Eye (tissue), 1 donor: ENCODE measurements around the gene NEK7.
"Not testable (repeated sequence)": the region's sequence is repeated elsewhere in the genome, so short reads cannot be mapped to it uniquely, and the experiment has no call there.

Source experiments
- DNase-seq: peaks from one replicate; pipeline ENCODE4 v3.0.0-alpha.2; 2015

The NEK7 gene

GRCh38 chr1:198173832-198174231 is 17.0 kb downstream of the NEK7 start:
- DNase-seq = no peak

- DNase-seq = no peak
These were observed 17.5 kb downstream of the NEK7 start for GRCh38 chr1:198174297-198174696.

- no peak for DNase-seq
These were observed 18.8 kb downstream of the NEK7 start for GRCh38 chr1:198175423-198176170.

DNA sequence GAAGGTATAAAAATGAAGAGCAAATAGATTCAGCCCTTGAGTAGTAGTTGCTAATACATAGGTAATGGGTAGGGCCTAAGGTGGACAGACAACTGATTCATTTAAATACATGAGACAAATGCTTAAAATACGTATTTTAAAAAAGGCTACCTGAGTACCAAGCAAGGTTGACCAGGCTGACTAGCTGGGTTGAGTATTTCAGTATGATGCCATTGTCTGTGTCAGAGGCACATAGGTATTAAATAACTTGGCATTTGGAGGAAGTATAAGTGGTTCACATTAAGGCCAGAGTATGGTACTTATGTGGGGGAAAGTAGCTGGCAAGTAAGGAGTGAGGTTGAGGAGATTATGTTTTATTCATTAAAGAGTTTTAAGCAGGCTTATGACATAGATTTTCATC is 19.4 kb downstream of the NEK7 start:
- no peak for DNase-seq

- DNase-seq = no peak
These were observed 20.7 kb downstream of the NEK7 start for GRCh38 chr1:198177546-198177945.

DNA sequence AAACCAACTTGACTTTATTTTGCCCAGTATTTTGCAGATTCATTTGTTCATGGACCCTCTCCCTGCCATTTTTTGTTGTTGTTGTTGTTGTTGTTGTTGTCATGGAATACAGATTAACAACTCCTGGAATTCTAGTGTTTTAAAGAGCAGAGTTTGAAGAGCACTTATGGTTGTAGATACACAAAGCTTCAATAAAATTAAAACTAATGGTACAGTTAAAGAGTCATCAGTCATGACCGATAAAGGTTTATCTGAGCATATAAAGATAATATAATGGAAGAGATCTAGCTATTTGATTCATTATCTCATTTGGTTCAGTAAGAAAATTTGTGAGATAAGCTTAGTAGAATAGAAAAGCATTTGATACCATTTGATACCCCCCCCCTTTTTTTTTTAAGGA is 21.8 kb downstream of the NEK7 start:
- DNase-seq = no peak

DNA sequence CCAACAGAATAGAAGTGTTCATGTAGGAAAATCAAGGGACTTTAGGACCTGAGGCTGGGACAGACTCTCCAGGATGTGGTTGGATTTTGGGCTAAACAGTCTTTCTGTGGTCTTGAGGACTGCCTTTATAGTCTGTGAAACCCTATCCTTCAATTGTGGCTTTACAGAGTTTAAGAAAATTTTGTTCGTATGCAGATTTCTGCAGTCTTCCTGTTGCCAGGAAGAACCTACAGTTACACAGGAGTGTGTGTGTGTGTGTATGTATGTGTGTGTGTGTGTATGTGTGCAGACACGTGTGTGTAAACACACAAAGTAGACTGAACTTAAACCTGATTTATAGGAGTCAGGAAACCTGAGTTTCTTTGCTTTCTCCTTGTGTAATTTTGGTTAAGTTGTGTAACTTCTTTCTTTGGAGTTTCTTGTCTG is 22.8 kb downstream of the NEK7 start:
- no peak for DNase-seq

DNA sequence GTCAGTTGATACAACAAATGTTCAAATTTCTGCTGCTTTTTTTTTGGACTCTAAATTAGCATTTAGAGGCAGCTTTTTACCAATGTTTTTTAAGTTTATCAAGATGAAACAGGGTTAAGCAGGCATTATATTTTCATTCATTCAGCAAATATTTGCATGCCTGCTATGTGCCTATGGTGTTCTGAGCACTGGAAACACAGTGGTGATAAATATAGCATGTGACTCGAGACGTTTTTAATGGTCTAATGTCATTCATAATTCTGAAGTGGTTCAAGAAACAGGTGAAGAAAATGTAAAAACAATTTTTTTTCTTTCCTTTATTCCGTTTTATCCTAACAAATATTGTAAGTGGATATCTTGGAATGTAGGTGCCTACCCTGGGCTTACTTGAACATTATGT is 26.8 kb downstream of the NEK7 start:
- DNase-seq = no peak

- no peak for DNase-seq
These were observed 27.7 kb downstream of the NEK7 start for GRCh38 chr1:198184516-198184915.

DNA sequence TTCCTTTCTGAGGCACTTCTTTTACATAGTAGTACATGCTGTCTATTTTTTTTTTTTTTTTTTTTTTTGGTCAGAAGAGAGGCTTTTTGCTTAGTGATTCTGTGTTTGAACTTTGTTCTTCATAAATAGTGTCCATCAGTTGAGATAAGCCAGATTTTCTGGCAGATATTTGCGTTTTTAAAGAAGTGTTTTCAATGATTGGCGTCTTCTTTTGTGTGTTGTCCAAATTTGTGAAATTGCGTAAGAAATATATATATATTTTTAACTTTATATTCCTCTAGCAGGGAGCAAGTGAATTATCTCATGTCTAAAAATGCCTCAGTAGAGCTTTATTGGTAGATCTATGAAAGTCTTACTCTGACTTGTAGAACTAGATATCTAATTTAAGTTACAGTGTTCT is 28.3 kb downstream of the NEK7 start:
- DNase-seq = no peak

GRCh38 chr1:198185759-198186158 is 29.0 kb downstream of the NEK7 start:
- DNase-seq = no peak

GRCh38 chr1:198186916-198187580 is 30.2 kb downstream of the NEK7 start:
- no peak for DNase-seq

DNA sequence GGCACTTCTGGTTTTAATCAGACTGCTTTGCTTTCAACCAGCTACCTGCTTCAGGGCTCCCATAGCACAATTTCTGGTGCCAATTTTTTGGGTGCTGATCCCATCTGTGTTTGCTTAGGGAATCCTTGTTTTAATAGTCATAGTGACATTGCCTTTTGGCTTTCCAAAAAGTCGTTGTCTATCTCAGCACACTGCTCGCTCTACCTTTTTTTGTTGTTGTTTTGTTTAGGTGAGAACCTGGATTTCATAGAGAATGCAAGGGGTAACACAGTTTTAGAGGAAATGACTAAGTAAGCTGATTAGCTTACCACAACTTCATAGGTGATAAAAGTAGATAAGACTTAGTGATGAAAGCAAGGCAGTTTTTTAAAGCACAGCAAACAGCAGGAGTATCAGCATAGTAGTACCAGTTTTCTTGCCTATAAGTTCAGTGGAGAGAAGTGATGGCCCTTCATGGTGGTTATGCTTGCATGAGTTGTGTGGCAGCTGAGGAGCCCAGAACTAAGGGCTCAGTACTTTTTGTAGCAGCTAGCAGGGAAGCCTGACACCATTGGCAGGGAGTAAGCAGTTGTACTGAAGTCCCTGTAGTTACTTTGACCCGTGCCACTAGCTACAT is 31.3 kb downstream of the NEK7 start:
- DNase-seq = no peak

DNA sequence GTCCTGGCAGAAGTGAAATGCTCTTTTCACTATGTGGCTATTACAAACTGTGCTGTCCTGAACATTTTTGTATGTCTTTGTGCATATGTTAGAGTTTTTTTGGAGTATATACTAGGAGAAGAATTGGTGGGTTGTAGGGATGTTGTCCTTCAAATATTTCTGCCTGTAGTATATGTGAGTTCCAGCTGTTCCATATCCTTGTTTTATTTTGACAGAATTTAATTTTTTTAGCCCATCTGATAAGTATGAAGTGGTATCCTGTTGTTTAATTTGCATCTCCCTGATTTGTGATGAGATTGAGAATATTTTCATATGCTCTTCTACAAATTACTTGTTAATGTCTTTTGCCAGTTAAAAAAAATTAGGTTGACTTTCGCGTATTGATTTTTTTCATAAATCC is 34.3 kb downstream of the NEK7 start:
- DNase-seq = no peak

- not testable (repeated sequence) for DNase-seq
These were observed 37.1 kb downstream of the NEK7 start for GRCh38 chr1:198193871-198194270.

DNA sequence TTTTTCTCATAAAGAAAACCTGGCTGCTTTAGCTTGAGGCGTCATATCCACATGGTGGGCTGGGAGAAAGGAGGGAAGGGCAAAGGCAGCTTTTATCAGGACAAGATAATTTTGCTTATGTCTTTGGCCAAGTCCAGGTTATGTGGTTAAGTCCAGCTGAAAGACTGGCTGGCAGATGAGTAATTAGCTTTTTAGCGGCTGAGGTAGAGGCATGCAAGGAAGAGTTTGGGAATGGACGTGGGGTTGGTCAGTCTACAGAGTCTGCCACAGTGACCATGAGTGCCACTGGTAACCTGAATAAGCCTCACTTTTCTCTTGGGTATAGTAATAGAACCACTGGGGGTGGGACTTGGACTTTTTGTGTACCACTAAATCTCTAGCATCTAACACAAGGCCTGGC is 39.8 kb downstream of the NEK7 start:
- no peak for DNase-seq

- no peak for DNase-seq
These were observed 40.5 kb downstream of the NEK7 start for GRCh38 chr1:198197285-198197684.

DNA sequence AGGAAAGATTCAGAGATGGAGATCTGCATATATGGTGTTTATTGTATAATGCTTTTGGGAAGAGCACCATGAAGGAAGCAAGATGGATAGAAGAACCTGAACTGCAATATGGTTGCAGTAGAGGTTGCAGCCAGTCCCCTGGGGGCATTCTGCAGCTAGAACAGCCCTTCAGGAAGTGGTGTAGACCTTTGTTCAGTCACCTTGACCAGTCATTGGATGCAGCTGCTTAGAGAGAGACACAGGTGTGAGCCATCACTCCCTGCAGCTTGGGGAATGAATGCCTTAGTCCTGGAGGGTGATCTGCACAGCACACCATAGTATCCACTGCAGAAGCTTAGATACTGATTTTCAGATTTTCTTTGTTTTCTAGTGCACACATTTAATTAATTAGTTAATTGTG is 42.3 kb downstream of the NEK7 start:
- DNase-seq = no peak

GRCh38 chr1:198201956-198202784 is 45.4 kb downstream of the NEK7 start:
- no peak for DNase-seq

DNA sequence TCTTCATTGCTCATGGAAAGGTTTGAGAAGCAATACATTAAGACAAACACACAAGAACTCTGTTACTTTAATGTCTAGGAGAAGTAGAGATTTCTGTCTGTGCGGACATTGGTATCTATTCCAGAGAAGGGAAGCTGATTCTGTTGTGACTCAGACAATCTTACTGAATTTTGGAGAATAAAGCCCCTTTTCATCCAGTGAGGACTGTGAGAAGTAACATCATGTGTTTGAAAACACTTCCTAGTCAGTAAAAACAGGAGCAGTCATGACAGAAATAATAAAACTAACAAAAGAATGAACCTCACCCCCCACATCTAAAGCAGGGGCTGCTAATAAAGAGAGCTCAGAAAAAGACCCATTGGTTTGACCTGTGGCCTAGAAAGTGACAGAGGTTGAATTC is 46.6 kb downstream of the NEK7 start:
- no peak for DNase-seq

- DNase-seq = no peak
These were observed 48.4 kb downstream of the NEK7 start for GRCh38 chr1:198205016-198205684.

DNA sequence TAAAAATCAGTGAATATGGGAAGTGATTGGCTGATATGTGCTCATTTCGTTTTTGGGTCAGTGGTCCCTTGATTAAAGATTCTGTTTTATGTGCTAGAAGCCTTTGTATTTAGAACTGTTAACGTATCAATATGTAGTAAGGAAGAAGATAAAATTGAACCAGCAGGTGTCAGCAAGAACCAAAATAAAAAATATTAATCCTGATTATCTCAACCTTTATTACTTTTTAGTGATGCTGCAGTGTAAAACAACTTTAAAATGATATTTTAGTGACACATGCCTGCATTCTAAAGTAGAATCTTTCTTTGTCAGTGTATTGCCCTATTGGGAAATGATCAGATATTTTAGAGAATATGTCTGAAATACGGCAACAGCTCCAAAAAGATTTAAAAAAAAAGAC is 49.5 kb downstream of the NEK7 start:
- no peak for DNase-seq

DNA sequence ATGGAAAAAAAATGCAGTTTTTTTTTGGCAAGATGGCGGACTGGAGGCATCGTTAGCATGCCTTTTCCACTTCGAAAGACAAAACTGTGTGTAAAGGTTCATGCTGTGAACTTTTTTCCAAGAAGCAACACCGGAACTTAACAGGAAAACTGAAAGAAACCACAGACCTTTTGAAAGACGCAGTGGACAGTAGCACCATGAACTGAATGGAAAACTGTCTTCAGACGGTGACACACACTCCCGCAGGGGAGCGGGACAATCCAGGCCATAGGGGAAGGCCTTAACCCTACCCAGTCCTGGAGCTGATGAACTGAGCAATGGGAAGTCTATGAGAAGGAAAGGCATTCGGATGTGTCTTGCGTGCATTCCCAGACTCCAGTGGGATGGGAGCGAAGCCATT is 54.9 kb downstream of the NEK7 start:
- no peak for DNase-seq
